Erythroblast (primary cell): ENCODE data around the gene PIGH.
"Not testable (repeated sequence)": the region's sequence is repeated elsewhere in the genome, so short reads cannot be mapped to it uniquely, and the experiment has no call there.

Experiments used
- GATA1 ChIP-seq: IDR thresholded peaks from 2 replicates; pipeline ENCODE4 v1.6.1; 2011; ENCODE audit warnings: low read depth, mild to moderate bottlenecking, control low read depth, low read length, moderate library complexity
- POLR2A ChIP-seq: IDR thresholded peaks from 2 replicates; pipeline ENCODE4 v1.6.1; 2011; ENCODE audit warnings: mild to moderate bottlenecking, low read length

DNA sequence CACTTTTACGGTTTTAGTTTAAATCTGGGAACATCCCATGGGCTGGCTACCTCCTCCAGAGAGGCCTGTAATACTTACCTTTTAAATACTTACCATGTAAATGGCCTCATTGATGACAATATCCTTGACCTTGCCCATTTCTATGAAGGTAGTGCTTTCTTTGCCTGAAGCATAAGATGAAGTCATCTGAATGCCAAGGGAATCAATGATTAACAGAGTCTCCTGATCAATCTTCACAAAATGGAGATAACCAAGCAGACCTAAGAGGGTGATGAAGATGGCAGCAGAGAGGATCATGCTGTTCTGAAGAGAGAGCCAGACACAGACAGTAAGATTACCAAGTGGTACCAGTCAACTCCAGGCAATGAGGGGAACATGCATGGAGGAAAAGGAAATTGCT lies 6.4 kb downstream of the PIGH start:
- TF ChIP-seq POLR2A, GATA1: not testable (repeated sequence)
